RWPE2 (cell line): ENCODE results near the gene CPD.

ENCODE experiments used
- ATAC-seq: fragments of 200-7000 bp; cut with Tn5 transposase; 3 replicates; pipeline ENCODE4 v1.9.1; 2021; ENCODE audit warnings: low read depth
- DNase-seq: peaks from one replicate; pipeline ENCODE4 v3.0.0-alpha.2; 2020; ENCODE audit warnings: low spot score
- H3K27ac ChIP-seq: fragments of 450-650 bp; 2 replicates; pipeline ENCODE4 v1.5.1; 2017; ENCODE audit warnings: mild to moderate bottlenecking; ENCODE audit not compliant: poor library complexity, severe bottlenecking
- H3K27me3 ChIP-seq: fragments of 250-450 bp; sonication (Bioruptor Pico); 2 replicates; pipeline ENCODE4 v1.5.1; 2021; ENCODE audit warnings: mild to moderate bottlenecking, moderate library complexity; ENCODE audit not compliant: insufficient read depth, poor library complexity, severe bottlenecking
- H3K36me3 ChIP-seq: fragments of 250-450 bp; sonication (Bioruptor Pico); 2 replicates; pipeline ENCODE4 v1.5.1; 2020; ENCODE audit warnings: low read depth, mild to moderate bottlenecking, moderate library complexity
- H3K4me1 ChIP-seq: fragments of 250-450 bp; sonication (Bioruptor Pico); 2 replicates; pipeline ENCODE4 v1.5.1; 2021; ENCODE audit warnings: mild to moderate bottlenecking, moderate library complexity; ENCODE audit not compliant: insufficient read depth, poor library complexity, severe bottlenecking
- H3K4me3 ChIP-seq: fragments of 250-450 bp; sonication (Bioruptor Pico); 2 replicates; pipeline ENCODE4 v1.5.1; 2021; ENCODE audit warnings: mild to moderate bottlenecking, moderate library complexity; ENCODE audit not compliant: severe bottlenecking
- H3K9me3 ChIP-seq: fragments of 250-450 bp; sonication (Bioruptor Pico); 2 replicates; pipeline ENCODE4 v1.5.1; 2021; ENCODE audit warnings: mild to moderate bottlenecking, moderate library complexity; ENCODE audit not compliant: severe bottlenecking
- CTCF ChIP-seq: fragments of 450-650 bp; IDR thresholded peaks from one replicate; pipeline ENCODE4 v1.5.1; 2017; ENCODE audit warnings: mild to moderate bottlenecking, moderate library complexity; ENCODE audit not compliant: poor library complexity, severe bottlenecking

The CPD gene

GRCh38 chr17:30378825-30379302 lies at the start of gene CPD:
Gene CPD, plus strand, starts transcription at chr17:30378927. Its CDS starts 54 bp downstream, at chr17:30378981.
- no peak for TF ChIP-seq CTCF
- no peak within 1 kb of the TSS for H3K27ac ChIP-seq

GRCh38 chr17:30332057-30332542 lies 46.6 kb upstream of the CPD start:
- DNase-seq (no peak), ATAC-seq (peak; percentile 58)
- Histone ChIP-seq H3K4me1 (no peaks in the 10 kb centered on the region), H3K27me3 (no peaks in the 10 kb centered on the region), H3K9me3 (no peaks in the 10 kb centered on the region), H3K27ac (no peak overlapping the region), H3K36me3 (no peaks in the 10 kb centered on the region), H3K4me3 (no peak overlapping the region)
- TF ChIP-seq CTCF: no peak

More at GRCh38 chr17:30378825-30379302, at the start of gene CPD:
- H3K4me3 ChIP-seq: peak within 1 kb of the TSS; percentile 71
- no peaks in the 10 kb centered on the region; the same call in 1 of the 2 replicates for H3K36me3 ChIP-seq
- peaks cover 19% of the 10 kb centered on the region for H3K4me1 ChIP-seq
- peak; percentile 90 for DNase-seq
- ATAC-seq: peak; percentile 94
- no peaks in the 10 kb centered on the region for H3K9me3 ChIP-seq
- H3K27me3 ChIP-seq: no peaks in the 10 kb centered on the region

- no peaks in the 10 kb centered on the region for H3K36me3 ChIP-seq
- no peak within 1 kb of the TSS for H3K27ac ChIP-seq
These were observed 45.0 kb upstream of the CPD start, which contains the start of gene TMIGD1 for GRCh38 chr17:30333503-30334360. Gene TMIGD1, minus strand, starts transcription at chr17:30334057. Its CDS starts 1,924 bp downstream, at chr17:30332133.

GRCh38 chr17:30334421-30334820 lies 44.3 kb upstream of the CPD start:
- Histone ChIP-seq H3K9me3 (no peaks in the 10 kb centered on the region), H3K36me3 (no peaks in the 10 kb centered on the region), H3K27ac (no peak overlapping the region), H3K4me1 (no peaks in the 10 kb centered on the region), H3K4me3 (no peak overlapping the region), H3K27me3 (no peaks in the 10 kb centered on the region)
- DNase-seq (no peak), ATAC-seq (no peak)
- TF ChIP-seq CTCF: no peak

More at GRCh38 chr17:30333503-30334360, 45.0 kb upstream of the CPD start, which contains the start of gene TMIGD1:
- no peak for TF ChIP-seq CTCF
- Histone ChIP-seq H3K4me3 (no peak within 1 kb of the TSS), H3K27me3 (no peaks in the 10 kb centered on the region), H3K9me3 (no peaks in the 10 kb centered on the region), H3K4me1 (no peaks in the 10 kb centered on the region)
- ATAC-seq (peak; percentile 73; the same call in 2 of the 3 replicates), DNase-seq (no peak)
